Parathyroid adenoma (tissue), 2 donors: Measurements from ENCODE around the gene DYNC1I1.

Experiments
- H2AFZ ChIP-seq: fragments of 300-600 bp; sonication (generic); one replicate; pipeline ENCODE4 v1.7.0; 2017; ENCODE audit warnings: antibody characterized with exemption, mild to moderate bottlenecking
- H3K27ac ChIP-seq: fragments of 300-600 bp; sonication (generic); one replicate; pipeline ENCODE4 v1.7.0; 2017
- H3K27me3 ChIP-seq: fragments of 300-600 bp; sonication (generic); one replicate; pipeline ENCODE4 v1.7.0; 2017; ENCODE audit warnings: low read length; ENCODE audit not compliant: control insufficient read depth, insufficient read depth
- H3K36me3 ChIP-seq: fragments of 300-600 bp; sonication (generic); one replicate; pipeline ENCODE4 v1.7.0; 2017; ENCODE audit warnings: low read length; ENCODE audit not compliant: control insufficient read depth, insufficient read depth
- H3K4me1 ChIP-seq: fragments of 300-600 bp; sonication (generic); one replicate; pipeline ENCODE4 v1.7.0; 2017; ENCODE audit warnings: control low read depth
- H3K4me2 ChIP-seq: fragments of 300-600 bp; sonication (generic); one replicate; pipeline ENCODE4 v1.7.0; 2017; ENCODE audit warnings: low read length
- H3K4me3 ChIP-seq: fragments of 300-600 bp; sonication (generic); one replicate; pipeline ENCODE4 v1.7.0; 2017; ENCODE audit warnings: low read depth, low read length
- H3K79me2 ChIP-seq: fragments of 300-600 bp; sonication (generic); one replicate; pipeline ENCODE4 v1.7.0; 2017; ENCODE audit warnings: control low read depth
- H3K9ac ChIP-seq: fragments of 300-600 bp; sonication (generic); one replicate; pipeline ENCODE4 v1.7.0; 2017; ENCODE audit warnings: mild to moderate bottlenecking
- H3K9me3 ChIP-seq: fragments of 300-600 bp; sonication (generic); one replicate; pipeline ENCODE4 v1.7.0; 2017; ENCODE audit warnings: low read length; ENCODE audit not compliant: control insufficient read depth
- CTCF ChIP-seq: fragments of 300-600 bp; sonication (generic); IDR thresholded peaks from one replicate; pipeline ENCODE4 v1.7.0; 2017; ENCODE audit warnings: antibody characterized with exemption, mild to moderate bottlenecking
- donor health status: primary hyperparathyroidism.

The DYNC1I1 gene

GRCh38 chr7:96041171-96041570 is 268.8 kb downstream of the DYNC1I1 start:
- H3K79me2 ChIP-seq: no peaks in the 10 kb centered on the region
- no peak overlapping the region for H3K4me2 ChIP-seq
- H3K36me3 ChIP-seq: no peaks in the 10 kb centered on the region
- no peaks in the 10 kb centered on the region for H3K9me3 ChIP-seq
- H3K4me1 ChIP-seq: no peaks in the 10 kb centered on the region
- H2AFZ ChIP-seq: no peak overlapping the region
- no peaks in the 10 kb centered on the region for H3K27me3 ChIP-seq
- no peak for TF ChIP-seq CTCF
- no peak overlapping the region for H3K27ac ChIP-seq
- no peak overlapping the region for H3K4me3 ChIP-seq
- no peak overlapping the region for H3K9ac ChIP-seq

GRCh38 chr7:96045181-96045580 is 272.8 kb downstream of the DYNC1I1 start:
- Histone ChIP-seq H3K27me3 (no peaks in the 10 kb centered on the region), H3K4me3 (no peak overlapping the region), H3K4me1 (no peaks in the 10 kb centered on the region), H3K27ac (no peak overlapping the region), H3K36me3 (no peaks in the 10 kb centered on the region), H3K79me2 (no peaks in the 10 kb centered on the region), H2AFZ (no peak overlapping the region), H3K4me2 (no peak overlapping the region), H3K9ac (no peak overlapping the region), H3K9me3 (no peaks in the 10 kb centered on the region)
- no peak for TF ChIP-seq CTCF

GRCh38 chr7:96045919-96046318 is 273.6 kb downstream of the DYNC1I1 start:
- Histone ChIP-seq H3K4me3 (no peak overlapping the region), H3K4me1 (no peaks in the 10 kb centered on the region), H2AFZ (no peak overlapping the region), H3K79me2 (no peaks in the 10 kb centered on the region), H3K9me3 (no peaks in the 10 kb centered on the region), H3K4me2 (no peak overlapping the region), H3K27me3 (no peaks in the 10 kb centered on the region), H3K9ac (no peak overlapping the region), H3K27ac (no peak overlapping the region), H3K36me3 (no peaks in the 10 kb centered on the region)
- no peak for TF ChIP-seq CTCF

- Histone ChIP-seq H3K4me3 (no peak overlapping the region), H3K36me3 (no peaks in the 10 kb centered on the region), H3K4me2 (no peak overlapping the region), H3K79me2 (no peaks in the 10 kb centered on the region), H2AFZ (no peak overlapping the region), H3K9ac (no peak overlapping the region), H3K4me1 (no peaks in the 10 kb centered on the region), H3K27ac (no peak overlapping the region), H3K9me3 (no peaks in the 10 kb centered on the region), H3K27me3 (no peaks in the 10 kb centered on the region)
- TF ChIP-seq CTCF: no peak
Observed at GRCh38 chr7:96052289-96052688, 279.9 kb downstream of the DYNC1I1 start.

GRCh38 chr7:96052860-96053470 is 280.6 kb downstream of the DYNC1I1 start:
- Histone ChIP-seq H2AFZ (no peak overlapping the region), H3K9ac (no peak overlapping the region), H3K79me2 (no peaks in the 10 kb centered on the region), H3K27me3 (no peaks in the 10 kb centered on the region), H3K4me1 (no peaks in the 10 kb centered on the region), H3K36me3 (no peaks in the 10 kb centered on the region), H3K27ac (no peak overlapping the region), H3K4me2 (no peak overlapping the region), H3K9me3 (no peaks in the 10 kb centered on the region), H3K4me3 (no peak overlapping the region)
- no peak for TF ChIP-seq CTCF
